ENCODE measurements around the gene MMAA.

The MMAA gene

DNA sequence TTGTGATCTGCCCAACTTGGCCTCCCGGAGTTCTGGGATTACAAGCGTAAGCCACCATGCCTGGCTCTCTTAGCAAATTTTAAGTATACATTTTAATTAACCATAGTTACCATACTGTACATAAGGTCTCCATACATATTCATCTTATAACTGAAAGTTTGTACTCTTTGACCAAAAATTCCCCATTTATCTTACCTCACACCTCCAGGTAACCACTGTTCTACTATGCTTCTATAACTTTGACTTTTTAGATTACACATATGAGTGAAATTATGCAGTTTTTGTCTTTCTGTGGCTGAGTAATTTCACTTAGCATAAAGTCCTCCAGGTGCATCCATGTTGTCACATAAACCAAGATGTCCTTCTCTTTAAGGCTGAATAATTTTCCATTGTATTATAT, 78.1 kb downstream of the MMAA start:
- H4K20me1 ChIP-seq (ENCODE audit: insufficient read depth, low read length), result no peaks in the 10 kb centered on the region
- H3K9ac ChIP-seq (ENCODE audit: low read depth, low read length), result no peak overlapping the region
- no peaks in the 10 kb centered on the region for H3K36me3 ChIP-seq (ENCODE audit: insufficient read depth, low read length)
- DNase-seq (no peak), ATAC-seq (ENCODE audit: insufficient read depth, low read depth) (no peak)
- H3K79me2 ChIP-seq (ENCODE audit: insufficient read depth, low read length), result no peaks in the 10 kb centered on the region
- H3K4me1 ChIP-seq (ENCODE audit: insufficient read depth, low read length), result no peaks in the 10 kb centered on the region
- H3K4me2 ChIP-seq (ENCODE audit: insufficient read depth, low read length), result no peak overlapping the region
- H3K27me3 ChIP-seq (ENCODE audit: insufficient read depth, low read length, poor library complexity), result no peaks in the 10 kb centered on the region
- no peaks in the 10 kb centered on the region for H3K9me3 ChIP-seq (ENCODE audit: insufficient read depth, low read length, severe bottlenecking)
- H2AFZ ChIP-seq (ENCODE audit: low read depth, low read length), result no peak overlapping the region
- no peak overlapping the region for H3K27ac ChIP-seq (ENCODE audit: low read length)
- TF ChIP-seq, protein P1, sequence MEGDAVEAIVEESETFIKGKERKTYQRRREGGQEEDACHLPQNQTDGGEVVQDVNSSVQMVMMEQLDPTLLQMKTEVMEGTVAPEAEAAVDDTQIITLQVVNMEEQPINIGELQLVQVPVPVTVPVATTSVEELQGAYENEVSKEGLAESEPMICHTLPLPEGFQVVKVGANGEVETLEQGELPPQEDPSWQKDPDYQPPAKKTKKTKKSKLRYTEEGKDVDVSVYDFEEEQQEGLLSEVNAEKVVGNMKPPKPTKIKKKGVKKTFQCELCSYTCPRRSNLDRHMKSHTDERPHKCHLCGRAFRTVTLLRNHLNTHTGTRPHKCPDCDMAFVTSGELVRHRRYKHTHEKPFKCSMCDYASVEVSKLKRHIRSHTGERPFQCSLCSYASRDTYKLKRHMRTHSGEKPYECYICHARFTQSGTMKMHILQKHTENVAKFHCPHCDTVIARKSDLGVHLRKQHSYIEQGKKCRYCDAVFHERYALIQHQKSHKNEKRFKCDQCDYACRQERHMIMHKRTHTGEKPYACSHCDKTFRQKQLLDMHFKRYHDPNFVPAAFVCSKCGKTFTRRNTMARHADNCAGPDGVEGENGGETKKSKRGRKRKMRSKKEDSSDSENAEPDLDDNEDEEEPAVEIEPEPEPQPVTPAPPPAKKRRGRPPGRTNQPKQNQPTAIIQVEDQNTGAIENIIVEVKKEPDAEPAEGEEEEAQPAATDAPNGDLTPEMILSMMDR (IDR thresholded peaks at IDR 0.05; ENCODE audit: borderline replicate concordance, extremely low read depth, low read length, poor library complexity, severe bottlenecking), result no peak
- no peak for TF ChIP-seq EZH2 (IDR thresholded peaks at IDR 0.05; ENCODE audit: borderline replicate concordance, low read depth, low read length, severe bottlenecking)
- H3K4me3 ChIP-seq (ENCODE audit: low read depth in 1 of 2, low read length in 2 of 2), result no peak overlapping the region

DNA sequence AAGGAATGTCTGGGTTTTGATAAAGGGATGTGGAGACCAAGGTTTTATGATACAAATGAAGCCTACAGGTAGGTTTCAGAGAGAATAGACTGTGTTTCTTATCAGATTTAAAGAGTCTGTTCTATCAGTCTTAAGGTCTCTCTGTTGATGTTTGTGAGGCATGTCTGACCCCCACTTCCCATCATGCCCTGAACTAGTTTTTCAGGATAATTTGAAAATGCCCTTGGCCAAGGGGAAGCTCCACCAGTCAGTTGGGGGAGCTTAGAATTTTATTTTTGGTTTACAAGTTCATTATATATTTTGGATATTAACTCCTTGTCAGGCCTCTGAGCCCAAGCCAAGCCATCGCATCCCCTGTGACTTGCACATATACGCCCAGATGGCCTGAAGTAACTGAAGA, 79.3 kb downstream of the MMAA start:
- ATAC-seq (ENCODE audit: insufficient read depth, low read depth), result no peak

DNA sequence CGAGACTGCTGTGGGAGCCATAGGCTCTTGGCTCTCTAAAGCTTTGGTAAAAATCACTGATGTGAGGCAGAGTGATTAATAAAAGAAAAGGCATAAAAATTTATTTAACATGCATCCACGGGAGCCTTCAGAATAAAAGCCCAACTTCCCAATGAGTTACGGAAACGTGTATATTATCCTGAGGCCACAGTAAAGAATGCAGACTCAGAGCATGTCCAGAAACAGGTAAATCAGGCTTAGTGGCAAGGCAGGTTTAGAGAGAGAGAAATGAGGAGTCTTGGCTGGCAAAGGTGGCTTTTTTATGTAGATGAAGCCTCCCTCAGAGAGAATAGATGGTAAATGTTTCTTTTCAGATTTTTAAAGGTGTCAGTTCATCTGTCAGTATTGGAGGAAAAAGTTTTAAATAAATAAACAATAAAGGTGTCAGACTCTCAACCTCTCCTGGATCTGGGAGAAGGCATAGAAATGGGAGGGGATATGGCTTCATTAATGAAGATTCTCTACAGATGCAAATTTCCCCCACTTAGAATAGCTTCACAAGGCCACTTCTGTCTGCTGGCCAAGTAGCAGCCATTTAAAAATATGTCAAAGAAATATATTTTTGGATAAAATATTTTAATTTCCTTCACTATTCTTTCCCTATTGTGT, 84.8 kb downstream of the MMAA start:
- Histone ChIP-seq H3K4me1 (ENCODE audit: insufficient read depth, low read length) (no peaks in the 10 kb centered on the region), H2AFZ (ENCODE audit: low read depth, low read length) (no peak overlapping the region), H3K27me3 (ENCODE audit: insufficient read depth, low read length, poor library complexity) (no peaks in the 10 kb centered on the region), H3K27ac (ENCODE audit: low read length) (no peak overlapping the region), H3K36me3 (ENCODE audit: insufficient read depth, low read length) (no peaks in the 10 kb centered on the region), H3K9ac (ENCODE audit: low read depth, low read length) (no peak overlapping the region), H3K4me2 (ENCODE audit: insufficient read depth, low read length) (no peak overlapping the region), H3K9me3 (ENCODE audit: insufficient read depth, low read length, severe bottlenecking) (no peaks in the 10 kb centered on the region), H4K20me1 (ENCODE audit: insufficient read depth, low read length) (no peaks in the 10 kb centered on the region), H3K4me3 (ENCODE audit: low read depth in 1 of 2, low read length in 2 of 2) (no peak overlapping the region), H3K79me2 (ENCODE audit: insufficient read depth, low read length) (no peaks in the 10 kb centered on the region)
- TF ChIP-seq, protein P1 (IDR thresholded peaks at IDR 0.05; ENCODE audit: borderline replicate concordance, extremely low read depth, low read length, poor library complexity, severe bottlenecking), result no peak
- no peak for TF ChIP-seq EZH2 (IDR thresholded peaks at IDR 0.05; ENCODE audit: borderline replicate concordance, low read depth, low read length, severe bottlenecking)
- ATAC-seq (ENCODE audit: insufficient read depth, low read depth) (no peak), DNase-seq (no peak)

More for the DNA sequence above, 79.3 kb downstream of the MMAA start:
- Histone ChIP-seq H3K9me3 (ENCODE audit: insufficient read depth, low read length, severe bottlenecking) (no peaks in the 10 kb centered on the region), H3K4me1 (ENCODE audit: insufficient read depth, low read length) (no peaks in the 10 kb centered on the region), H2AFZ (ENCODE audit: low read depth, low read length) (no peak overlapping the region), H3K9ac (ENCODE audit: low read depth, low read length) (no peak overlapping the region), H3K4me3 (ENCODE audit: low read depth in 1 of 2, low read length in 2 of 2) (no peak overlapping the region), H3K27me3 (ENCODE audit: insufficient read depth, low read length, poor library complexity) (no peaks in the 10 kb centered on the region), H4K20me1 (ENCODE audit: insufficient read depth, low read length) (no peaks in the 10 kb centered on the region), H3K4me2 (ENCODE audit: insufficient read depth, low read length) (no peak overlapping the region), H3K27ac (ENCODE audit: low read length) (no peak overlapping the region), H3K79me2 (ENCODE audit: insufficient read depth, low read length) (no peaks in the 10 kb centered on the region), H3K36me3 (ENCODE audit: insufficient read depth, low read length) (no peaks in the 10 kb centered on the region)
- DNase-seq, result no peak
- TF ChIP-seq, protein P1 (IDR thresholded peaks at IDR 0.05; ENCODE audit: borderline replicate concordance, extremely low read depth, low read length, poor library complexity, severe bottlenecking), result no peak
- TF ChIP-seq EZH2 (IDR thresholded peaks at IDR 0.05; ENCODE audit: borderline replicate concordance, low read depth, low read length, severe bottlenecking), result no peak

Measured in DND-41 (cell line).